ENCODE data around the gene GOT1.

The GOT1 gene

GRCh38 chr10:99364125-99364524, 66.3 kb downstream of the GOT1 start:
- no peak for TF ChIP-seq CTCF (IDR thresholded peaks at IDR 0.05; ENCODE audit: insufficient read depth, low read depth, low read length, missing control alignments)
- no peak for DNase-seq (ENCODE audit: low read depth)

GRCh38 chr10:99360934-99361333, 69.5 kb downstream of the GOT1 start:
- H3K4me3 ChIP-seq (ENCODE audit: low read depth, low read length), result no peak overlapping the region
- no peak for DNase-seq (ENCODE audit: low read depth)
- TF ChIP-seq CTCF (IDR thresholded peaks at IDR 0.05; ENCODE audit: insufficient read depth, low read depth, low read length, missing control alignments), result no peak

More at GRCh38 chr10:99364125-99364524, 66.3 kb downstream of the GOT1 start:
- no peak overlapping the region for H3K4me3 ChIP-seq (ENCODE audit: low read depth, low read length)

GRCh38 chr10:99358101-99358500, 72.3 kb downstream of the GOT1 start:
- no peak for TF ChIP-seq CTCF (IDR thresholded peaks at IDR 0.05; ENCODE audit: insufficient read depth, low read depth, low read length, missing control alignments)
- DNase-seq (ENCODE audit: low read depth), result no peak
- no peak overlapping the region for H3K4me3 ChIP-seq (ENCODE audit: low read depth, low read length)

- H3K4me3 ChIP-seq (ENCODE audit: low read depth, low read length), result no peak overlapping the region
- no peak for DNase-seq (ENCODE audit: low read depth)
- no peak for TF ChIP-seq CTCF (IDR thresholded peaks at IDR 0.05; ENCODE audit: insufficient read depth, low read depth, low read length, missing control alignments)
These were observed 72.7 kb downstream of the GOT1 start for GRCh38 chr10:99357691-99358090.

GRCh38 chr10:99353182-99353581, 77.2 kb downstream of the GOT1 start:
- TF ChIP-seq CTCF (IDR thresholded peaks at IDR 0.05; ENCODE audit: insufficient read depth, low read depth, low read length, missing control alignments), result no peak
- DNase-seq (ENCODE audit: low read depth), result no peak
- no peak overlapping the region for H3K4me3 ChIP-seq (ENCODE audit: low read depth, low read length)

- DNase-seq (ENCODE audit: low read depth), result no peak
- no peak overlapping the region for H3K4me3 ChIP-seq (ENCODE audit: low read depth, low read length)
- TF ChIP-seq CTCF (IDR thresholded peaks at IDR 0.05; ENCODE audit: insufficient read depth, low read depth, low read length, missing control alignments), result no peak
These were observed 82.8 kb downstream of the GOT1 start for GRCh38 chr10:99347672-99348071.
